ENCODE data around the gene GIPR. TPM values are rescaled to one million over a fixed set of nuclear protein-coding genes. Genes with fewer than 3 reads are reported as not detected.

GIPR gene
- total RNA-seq, 4 donors from 2014 or later: 0.34 to 20.0 (median 1.4) TPM

DNA sequence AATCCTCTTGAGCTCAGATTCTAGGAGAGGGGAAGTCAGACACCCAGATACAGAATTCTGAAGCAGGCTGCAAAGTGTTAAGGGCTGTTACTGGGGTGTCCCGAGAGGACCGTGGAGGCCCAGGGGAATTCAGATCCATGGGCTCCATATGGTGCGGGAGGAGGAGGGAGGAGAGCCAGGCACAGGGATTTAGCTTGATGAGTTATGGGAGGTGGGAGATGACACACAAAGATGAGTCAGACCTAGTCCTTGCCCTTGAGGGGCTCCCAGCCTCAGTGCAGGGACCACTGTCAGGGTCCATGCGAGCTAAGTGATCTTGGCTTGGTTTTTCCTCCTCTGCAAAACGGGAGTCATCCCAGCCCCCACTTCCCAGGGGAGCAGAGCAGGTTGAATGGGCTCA is 14.4 kb upstream of the GIPR start:
- TF ChIP-seq, protein P1, sequence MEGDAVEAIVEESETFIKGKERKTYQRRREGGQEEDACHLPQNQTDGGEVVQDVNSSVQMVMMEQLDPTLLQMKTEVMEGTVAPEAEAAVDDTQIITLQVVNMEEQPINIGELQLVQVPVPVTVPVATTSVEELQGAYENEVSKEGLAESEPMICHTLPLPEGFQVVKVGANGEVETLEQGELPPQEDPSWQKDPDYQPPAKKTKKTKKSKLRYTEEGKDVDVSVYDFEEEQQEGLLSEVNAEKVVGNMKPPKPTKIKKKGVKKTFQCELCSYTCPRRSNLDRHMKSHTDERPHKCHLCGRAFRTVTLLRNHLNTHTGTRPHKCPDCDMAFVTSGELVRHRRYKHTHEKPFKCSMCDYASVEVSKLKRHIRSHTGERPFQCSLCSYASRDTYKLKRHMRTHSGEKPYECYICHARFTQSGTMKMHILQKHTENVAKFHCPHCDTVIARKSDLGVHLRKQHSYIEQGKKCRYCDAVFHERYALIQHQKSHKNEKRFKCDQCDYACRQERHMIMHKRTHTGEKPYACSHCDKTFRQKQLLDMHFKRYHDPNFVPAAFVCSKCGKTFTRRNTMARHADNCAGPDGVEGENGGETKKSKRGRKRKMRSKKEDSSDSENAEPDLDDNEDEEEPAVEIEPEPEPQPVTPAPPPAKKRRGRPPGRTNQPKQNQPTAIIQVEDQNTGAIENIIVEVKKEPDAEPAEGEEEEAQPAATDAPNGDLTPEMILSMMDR (IDR thresholded peaks at IDR 0.05; ENCODE audit: low read depth): no peak

DNA sequence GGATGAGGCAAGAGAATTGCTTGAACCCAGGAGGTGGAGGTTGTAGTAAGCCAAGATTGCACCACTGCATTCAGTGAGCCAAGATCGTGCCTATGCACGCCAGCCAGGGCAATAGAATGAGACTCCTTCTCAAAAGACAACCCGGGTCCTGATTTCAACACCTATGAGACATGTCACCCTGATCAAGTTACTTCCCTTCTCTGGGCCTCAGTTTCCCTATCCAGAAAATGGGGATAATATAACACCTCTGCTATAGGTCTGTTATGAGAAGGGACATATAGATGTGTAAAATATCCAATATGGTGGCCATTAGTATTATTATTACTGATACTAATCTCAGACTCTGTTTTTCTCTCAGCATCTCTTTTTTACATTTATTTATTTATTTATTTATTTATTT is 12.9 kb upstream of the GIPR start:
- TF ChIP-seq, protein P1 (IDR thresholded peaks at IDR 0.05; ENCODE audit: low read depth): no peak

DNA sequence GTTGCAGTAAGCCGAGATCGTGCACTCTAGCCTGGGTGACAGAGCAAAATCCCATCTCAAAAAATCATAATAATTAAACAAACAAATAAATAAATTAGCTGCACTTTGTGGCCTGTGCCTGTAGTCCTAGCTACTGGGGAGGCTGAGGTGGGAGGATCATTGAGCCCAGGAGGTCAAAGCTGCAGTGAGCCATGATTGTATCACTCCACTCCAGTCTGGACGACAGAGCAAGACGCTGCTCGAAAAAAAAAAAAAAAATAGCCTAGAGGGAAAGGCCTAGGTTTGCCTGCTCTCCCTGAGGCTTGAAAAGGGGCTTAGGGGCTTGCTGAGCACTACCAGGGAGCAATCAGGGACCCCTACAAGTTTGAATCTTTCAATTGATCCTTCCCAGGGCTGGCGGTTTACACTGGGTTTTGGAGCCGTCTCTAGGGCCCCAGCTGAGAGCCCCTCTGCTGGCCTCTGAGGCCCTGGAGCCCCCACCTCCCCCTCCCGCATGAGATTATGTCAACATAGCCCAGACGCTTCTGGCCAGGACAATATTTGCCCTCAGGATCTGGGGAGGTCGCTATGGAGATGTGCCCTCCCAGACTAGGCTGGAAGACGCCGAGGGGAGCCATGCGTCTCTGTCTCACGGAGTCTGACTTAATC is 10.4 kb upstream of the GIPR start:
- TF ChIP-seq, protein P1 (IDR thresholded peaks at IDR 0.05; ENCODE audit: low read depth): no peak

DNA sequence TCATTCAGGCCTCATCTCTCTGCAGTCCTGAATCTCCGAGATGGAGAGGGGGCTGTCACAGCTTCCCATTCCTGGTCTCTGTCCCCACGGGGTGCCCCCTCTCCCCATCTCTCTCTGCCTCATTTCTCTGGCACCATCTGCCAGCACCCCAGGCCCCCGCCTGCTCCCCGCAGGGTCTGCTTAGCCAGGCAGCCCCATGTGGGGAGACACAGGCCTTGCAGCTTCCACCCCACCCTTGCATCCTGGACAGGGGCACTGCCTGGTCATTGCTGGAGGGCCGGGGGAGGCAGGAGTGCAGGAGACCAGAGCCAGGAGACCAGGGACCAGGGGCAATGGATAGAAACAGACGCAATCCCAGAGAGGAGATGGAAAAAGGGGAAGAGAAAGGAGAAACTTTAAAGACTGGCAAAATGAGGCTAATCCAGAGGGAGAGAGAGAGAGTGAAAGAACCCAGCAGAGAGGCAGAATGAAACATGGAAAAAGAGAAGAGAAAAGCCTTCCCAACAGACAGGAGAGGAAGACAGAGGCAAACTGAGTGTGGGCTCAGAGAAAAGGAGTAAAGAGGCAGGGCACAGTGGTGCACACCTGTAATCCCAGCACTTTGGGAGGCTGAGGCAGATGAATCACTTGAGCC is 8.8 kb upstream of the GIPR start:
- TF ChIP-seq, protein P1 (IDR thresholded peaks at IDR 0.05; ENCODE audit: low read depth): no peak

DNA sequence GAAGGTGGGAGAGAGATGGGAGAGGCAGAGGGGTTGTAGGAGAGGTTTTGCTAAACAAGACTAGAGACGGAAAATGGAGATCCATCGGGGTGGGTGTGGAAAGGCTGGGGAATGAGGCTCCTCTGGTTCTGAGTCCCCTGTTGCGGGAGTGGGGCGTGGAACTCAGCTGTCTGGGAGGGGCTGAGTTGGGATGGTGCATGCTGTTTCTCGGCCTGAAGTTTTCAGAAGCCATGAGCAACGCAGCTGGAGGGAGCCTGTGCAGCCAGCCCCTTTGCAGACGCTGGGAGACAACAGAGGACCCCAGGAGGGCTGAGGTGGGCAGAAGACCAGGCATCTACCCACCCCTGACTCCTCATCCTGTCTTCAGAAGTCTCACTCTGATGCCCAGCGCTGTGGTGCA is 7.4 kb upstream of the GIPR start:
- TF ChIP-seq, protein P1 (IDR thresholded peaks at IDR 0.05; ENCODE audit: low read depth): no peak

DNA sequence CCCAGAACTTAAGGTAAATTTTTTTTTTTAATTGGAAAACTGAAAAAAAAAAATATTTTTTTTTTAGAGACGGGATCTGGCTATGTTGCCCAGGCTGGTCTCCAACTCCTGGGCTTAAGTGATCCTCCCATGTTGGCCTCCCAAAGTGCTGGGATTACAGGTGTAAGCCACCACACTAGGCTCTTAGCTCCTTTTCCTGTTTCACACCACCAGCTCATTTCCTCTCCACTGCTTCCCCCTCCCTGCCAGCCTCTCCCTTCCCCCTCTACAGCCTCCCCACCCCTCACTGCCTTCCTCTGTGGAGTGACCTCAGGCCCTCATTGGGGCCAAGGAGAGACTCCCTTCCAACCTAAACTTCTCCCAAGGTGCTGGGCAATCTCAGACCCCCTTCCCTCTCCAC is 4.2 kb upstream of the GIPR start:
- TF ChIP-seq, protein P1 (IDR thresholded peaks at IDR 0.05; ENCODE audit: low read depth): no peak

DNA sequence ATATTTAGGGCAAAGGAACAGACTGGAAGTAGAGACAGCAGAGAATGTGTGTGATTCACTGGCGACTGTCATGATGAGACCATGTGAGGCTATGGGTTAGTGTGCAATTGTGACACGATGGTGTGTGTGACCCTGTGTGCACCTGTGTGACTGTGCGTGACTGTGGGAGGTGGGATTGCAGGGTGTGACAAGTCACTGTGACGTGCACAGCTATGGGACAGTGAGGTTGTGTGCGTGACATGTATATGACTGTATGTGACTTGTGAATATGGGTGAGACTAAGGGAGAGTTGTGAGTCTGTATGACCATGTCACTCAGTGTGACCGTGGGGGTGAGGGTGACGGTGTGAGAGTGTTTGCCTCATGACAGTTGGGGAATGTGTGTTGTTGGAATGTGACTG is 3.4 kb upstream of the GIPR start:
- TF ChIP-seq, protein P1 (IDR thresholded peaks at IDR 0.05; ENCODE audit: low read depth): no peak

Measured in subcutaneous adipose tissue (tissue), 4 donors.